GM23338 (cell line): ENCODE data around the gene SPACA4. TPM values are rescaled to one million over a fixed set of nuclear protein-coding genes. Genes with fewer than 3 reads are reported as not detected.

Source experiments
- ATAC-seq: fragments of 200-7000 bp; cut with Tn5 transposase; 3 replicates; pipeline ENCODE4 v1.9.1; 2020
- DNase-seq: peaks from one replicate; pipeline ENCODE4 v3.0.0-alpha.2; 2015; ENCODE audit warnings: low spot score
- H2AFZ ChIP-seq: fragments of 200-600 bp; sonication (generic); 2 replicates; pipeline ENCODE4 v1.8.0; 2016; ENCODE audit warnings: antibody characterized with exemption, mild to moderate bottlenecking, moderate library complexity
- H3F3A ChIP-seq: fragments of 200-600 bp; sonication (generic); replicated peaks from 2 replicates; pipeline ENCODE4 v1.8.0; 2017; ENCODE audit warnings: antibody characterized with exemption, mixed run types, low read depth
- H3K27ac ChIP-seq: fragments of 200-600 bp; sonication (generic); 2 replicates; pipeline ENCODE4 v1.6.1; 2016; ENCODE audit warnings: low read depth
- H3K27me3 ChIP-seq: fragments of 200-600 bp; sonication (generic); 2 replicates; pipeline ENCODE4 v1.8.0; 2016; ENCODE audit warnings: mild to moderate bottlenecking, mixed run types, moderate library complexity; ENCODE audit not compliant: insufficient read depth
- H3K36me3 ChIP-seq: fragments of 200-600 bp; sonication (generic); 2 replicates; pipeline ENCODE4 v1.8.0; 2016; ENCODE audit warnings: mild to moderate bottlenecking; ENCODE audit not compliant: insufficient read depth
- H3K4me1 ChIP-seq: fragments of 200-600 bp; sonication (generic); 2 replicates; pipeline ENCODE4 v1.8.0; 2016; ENCODE audit warnings: mild to moderate bottlenecking, moderate library complexity; ENCODE audit not compliant: insufficient read depth
- H3K4me2 ChIP-seq: fragments of 200-600 bp; sonication (generic); 2 replicates; pipeline ENCODE4 v1.7.1; 2017; ENCODE audit warnings: mixed run types
- H3K4me3 ChIP-seq: fragments of 200-600 bp; sonication (generic); 2 replicates; pipeline ENCODE4 v1.6.1; 2016; ENCODE audit warnings: mixed run types
- H3K79me2 ChIP-seq: fragments of 200-600 bp; sonication (generic); replicated peaks from 2 replicates; pipeline ENCODE4 v1.8.0; 2017; ENCODE audit warnings: mild to moderate bottlenecking; ENCODE audit not compliant: insufficient read depth
- H3K9me2 ChIP-seq: fragments of 200-600 bp; sonication (generic); 2 replicates; pipeline ENCODE4 v1.8.0; 2017; ENCODE audit not compliant: insufficient read depth
- H4K20me1 ChIP-seq: fragments of 200-600 bp; sonication (generic); replicated peaks from 2 replicates; pipeline ENCODE4 v1.8.0; 2017; ENCODE audit warnings: mild to moderate bottlenecking; ENCODE audit not compliant: insufficient read depth
- H3K27ac Mint-ChIP-seq: 2 replicates; pipeline ENCODE4 v1.8.0; 2020; ENCODE audit warnings: inconsistent platforms, mild to moderate bottlenecking, moderate library complexity, mixed read lengths
- H3K27me3 Mint-ChIP-seq: 3 replicates; pipeline ENCODE4 v1.8.0; 2022; ENCODE audit warnings: low read depth, mild to moderate bottlenecking, moderate library complexity, mixed read lengths, inconsistent platforms; ENCODE audit not compliant: insufficient read depth, poor library complexity
- H3K36me3 Mint-ChIP-seq: 3 replicates; pipeline ENCODE4 v1.8.0; 2021; ENCODE audit warnings: low read depth, mild to moderate bottlenecking, inconsistent platforms, moderate library complexity, mixed read lengths
- H3K4me1 Mint-ChIP-seq: 3 replicates; pipeline ENCODE4 v1.8.0; 2020; ENCODE audit warnings: mild to moderate bottlenecking, inconsistent platforms, mixed read lengths
- H3K4me3 Mint-ChIP-seq: 3 replicates; pipeline ENCODE4 v1.8.0; 2021; ENCODE audit warnings: moderate library complexity, mild to moderate bottlenecking, inconsistent platforms, mixed read lengths
- H3K9me3 Mint-ChIP-seq: 3 replicates; pipeline ENCODE4 v1.8.0; 2020; ENCODE audit warnings: moderate library complexity, mild to moderate bottlenecking, inconsistent platforms, mixed read lengths
- CREB1 ChIP-seq: fragments of 250-450 bp; sonication (Bioruptor Pico); IDR thresholded peaks from 2 replicates; pipeline ENCODE4 v1.5.0; 2020; ENCODE audit warnings: low read depth, mild to moderate bottlenecking, moderate library complexity
- CTCF ChIP-seq, 2 experiments: fragments of 200-600 bp in 1 of 2; sonication (generic) in 1 of 2; conservative IDR thresholded peaks; 2 replicates each; pipeline versions ENCODE4 v1.5.1 to v1.6.1; 2016 to 2017; ENCODE audit warnings: antibody characterized with exemption in 2 of 2, low read depth in 2 of 2, mild to moderate bottlenecking in 2 of 2, moderate library complexity in 1 of 2
- ETS1 ChIP-seq: IDR thresholded peaks from 2 replicates; pipeline ENCODE4 v1.6.1; 2016; ENCODE audit warnings: antibody characterized with exemption
- EZH2 ChIP-seq: fragments of 200-600 bp; sonication (generic); IDR thresholded peaks from one replicate; pipeline ENCODE4 v1.8.0; 2017; ENCODE audit warnings: antibody characterized with exemption, mild to moderate bottlenecking, low read depth; ENCODE audit not compliant: unreplicated experiment
- EZH2phosphoT487 ChIP-seq: fragments of 200-600 bp; sonication (generic); IDR thresholded peaks from one replicate; pipeline ENCODE4 v1.8.1; 2018; ENCODE audit warnings: antibody characterized with exemption; ENCODE audit not compliant: unreplicated experiment
- JUNB ChIP-seq: IDR thresholded peaks from one replicate; pipeline ENCODE4 v1.6.1; 2016; ENCODE audit warnings: antibody characterized with exemption; ENCODE audit not compliant: unreplicated experiment
- NANOG ChIP-seq: IDR thresholded peaks from 2 replicates; pipeline ENCODE4 v1.6.1; 2016; ENCODE audit warnings: antibody characterized with exemption, borderline replicate concordance
- POLR2AphosphoS5 ChIP-seq: IDR thresholded peaks from 2 replicates; pipeline ENCODE4 v1.6.1; 2016; ENCODE audit warnings: antibody characterized with exemption, low read depth
- REST ChIP-seq: IDR thresholded peaks from one replicate; pipeline ENCODE4 v1.6.1; 2018; ENCODE audit warnings: antibody characterized with exemption; ENCODE audit not compliant: unreplicated experiment
- STAT1 ChIP-seq: IDR thresholded peaks from one replicate; pipeline ENCODE4 v1.6.1; 2016; ENCODE audit warnings: antibody characterized with exemption; ENCODE audit not compliant: unreplicated experiment
- ZNF114 ChIP-seq: fragments of 250-450 bp; sonication (Bioruptor Pico); IDR thresholded peaks from 2 replicates; pipeline ENCODE4 v1.5.0; 2020; ENCODE audit warnings: mild to moderate bottlenecking, moderate library complexity
- ZNF331 ChIP-seq: fragments of 250-450 bp; sonication (Bioruptor Pico); IDR thresholded peaks from 2 replicates; pipeline ENCODE4 v1.5.0; 2020; ENCODE audit warnings: low read depth, mild to moderate bottlenecking, moderate library complexity
- ZNF462 ChIP-seq: fragments of 250-450 bp; sonication (Bioruptor Pico); IDR thresholded peaks from 2 replicates; pipeline ENCODE4 v1.5.0; 2020; ENCODE audit warnings: mild to moderate bottlenecking, moderate library complexity
- long read RNA-seq: library from polyadenylated mRNA; unstranded; transcript quantifications from one replicate; pipeline ENCODE4 v2.0.0, GENCODE V29; 2020; ENCODE audit not compliant: unreplicated experiment
- polyA plus RNA-seq: library from polyadenylated mRNA; unstranded; fragments of >200 nt; fragmentation: Nextera tagmentation; extraction: Ambion mirVana; gene quantifications from 2 replicates; pipeline ENCODE4 v1.2.1, GENCODE V29; 2016
- total RNA-seq: library from RNA; depleted of rRNA; stranded (reverse); fragments of >200 nt; shearing (Covaris generic); gene quantifications from 2 replicates; pipeline ENCODE4 v1.2.3, GENCODE V29; 2014; rRNA removed

The SPACA4 gene
- total RNA-seq (not detected in 2 replicates), polyA plus RNA-seq (not detected in 2 replicates)
- long read RNA-seq, result 0 reads

- H3K4me2 ChIP-seq, result no peak within 1 kb of the TSS
- no peaks in the 10 kb centered on the region for H3K79me2 ChIP-seq
- no peaks in the 10 kb centered on the region for H3F3A ChIP-seq
- H3K27ac Mint-ChIP-seq, result no peak within 1 kb of the TSS
- DNase-seq, result no peak
- no peak within 1 kb of the TSS for H3K27ac ChIP-seq
- H3K27me3 Mint-ChIP-seq, result peaks cover 15% of the 10 kb centered on the region
- no peaks in the 10 kb centered on the region for H3K9me3 Mint-ChIP-seq
- no peaks in the 10 kb centered on the region for H3K9me2 ChIP-seq
- H2AFZ ChIP-seq, result no peak within 1 kb of the TSS
- no peaks in the 10 kb centered on the region for H3K27me3 ChIP-seq
- peaks cover under 1% of the 10 kb centered on the region; the same call in 1 of the 3 replicates for H3K36me3 Mint-ChIP-seq
- TF ChIP-seq JUNB (no peak), REST (no peak), POLR2AphosphoS5 (no peak), STAT1 (no peak), ZNF462 (CRISPR knock-in tag) (no peak), ETS1 (no peak), ZNF114 (CRISPR knock-in tag) (no peak), CTCF (conservative IDR thresholded peaks at IDR 0.05; ENCODE audit: low read depth in 2 of 2) (no peak), EZH2 (no peak), CREB1 (CRISPR knock-in tag) (no peak), ZNF331 (CRISPR knock-in tag) (no peak), NANOG (no peak), EZH2phosphoT487 (no peak)
- H3K4me1 Mint-ChIP-seq, result peaks cover 8% of the 10 kb centered on the region; the same call in 2 of the 3 replicates
- no peaks in the 10 kb centered on the region for H3K4me1 ChIP-seq
- no peak for ATAC-seq
- H3K4me3 ChIP-seq, result no peak within 1 kb of the TSS
- H3K4me3 Mint-ChIP-seq, result no peak within 1 kb of the TSS
- H3K36me3 ChIP-seq, result no peaks in the 10 kb centered on the region
- no peaks in the 10 kb centered on the region for H4K20me1 ChIP-seq
Measured at GRCh38 chr19:48606463-48607358, at the start of gene SPACA4. SPACA4 (plus strand) TSS chr19:48606742; CDS start chr19:48606979, 237 bp downstream.
